Stimulated activated memory B cell treated with anti-CD40 and anti-IgM and Interleukin-4, amounts not matched to agents 10 μg/mL and 1 μg/mL and 100 μg/mL, for 72 hours (primary cell): ENCODE data around the gene LPIN2.
"Not testable (repeated sequence)": the region's sequence is repeated elsewhere in the genome, so short reads cannot be mapped to it uniquely, and the experiment has no call there.

ENCODE experiments used
- ATAC-seq: fragments of 150-1000 bp; cut with Tn5 transposase; 2 replicates; pipeline ENCODE4 v1.10.0; 2021
- H3K27ac Mint-ChIP-seq: one replicate; pipeline ENCODE4 v1.8.0; 2022; ENCODE audit warnings: mild to moderate bottlenecking, mixed read lengths
- H3K27me3 Mint-ChIP-seq: one replicate; pipeline ENCODE4 v1.8.0; 2022; ENCODE audit warnings: mixed read lengths
- H3K36me3 Mint-ChIP-seq: one replicate; pipeline ENCODE4 v1.8.0; 2022; ENCODE audit warnings: mixed read lengths
- H3K4me1 Mint-ChIP-seq: one replicate; pipeline ENCODE4 v1.8.0; 2022; ENCODE audit warnings: mixed read lengths
- H3K4me3 Mint-ChIP-seq: one replicate; pipeline ENCODE4 v1.8.0; 2022; ENCODE audit warnings: mild to moderate bottlenecking, moderate library complexity, mixed read lengths
- H3K9me3 Mint-ChIP-seq: one replicate; pipeline ENCODE4 v1.8.0; 2022; ENCODE audit warnings: mixed read lengths

LPIN2 gene

DNA sequence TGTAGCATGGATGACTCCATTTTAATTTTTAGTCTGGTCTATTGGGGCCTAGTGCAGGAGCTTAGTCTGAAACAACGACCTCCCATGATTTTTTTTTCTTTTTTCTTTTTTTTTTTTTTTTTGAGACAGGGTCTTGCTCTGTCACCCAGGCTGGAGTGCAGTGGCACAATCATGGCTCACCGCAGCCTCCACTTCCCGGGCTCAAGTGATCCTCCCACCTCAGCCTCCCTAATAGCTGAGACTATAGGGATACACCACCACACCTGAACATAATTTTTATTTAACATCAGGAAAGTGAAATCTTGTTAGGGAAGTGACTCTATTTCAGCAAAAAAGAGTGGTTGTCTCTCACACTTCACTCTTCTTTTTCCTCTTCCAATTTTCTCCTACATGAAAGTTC lies 15.2 kb upstream of the LPIN2 start:
- not testable (repeated sequence) for H3K4me3 Mint-ChIP-seq, H3K27ac Mint-ChIP-seq, H3K27me3 Mint-ChIP-seq, H3K9me3 Mint-ChIP-seq, H3K4me1 Mint-ChIP-seq, ATAC-seq, H3K36me3 Mint-ChIP-seq

DNA sequence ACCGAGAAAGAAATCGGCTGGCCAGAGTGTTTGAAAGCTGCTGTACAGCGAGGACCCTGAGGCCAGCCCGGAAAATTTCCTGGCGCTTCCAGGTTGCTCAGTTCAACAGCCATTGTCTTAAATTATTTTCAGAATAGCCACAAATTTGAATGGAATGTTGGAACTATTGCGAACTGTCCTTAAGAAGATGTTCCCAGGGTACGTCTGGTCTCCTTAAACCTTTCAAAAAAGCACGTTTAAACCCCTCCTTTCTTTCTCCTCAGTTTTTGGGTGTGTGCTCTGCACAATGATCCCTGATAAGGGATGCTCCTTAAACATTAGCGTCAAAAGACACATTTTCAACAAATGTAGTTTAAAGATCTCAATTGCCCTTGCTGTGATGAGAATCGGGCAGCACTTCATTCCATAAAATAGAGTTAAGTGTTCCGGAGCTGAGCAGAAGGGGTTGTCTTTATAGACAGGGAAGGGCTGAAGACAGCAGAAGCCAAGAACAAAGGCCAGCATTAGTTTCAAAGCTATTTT lies 14.5 kb upstream of the LPIN2 start:
- H3K36me3 Mint-ChIP-seq = no peaks in the 10 kb centered on the region
- peaks cover 6% of the 10 kb centered on the region for H3K4me1 Mint-ChIP-seq
- H3K4me3 Mint-ChIP-seq = no peak overlapping the region
- H3K9me3 Mint-ChIP-seq = peaks cover 3% of the 10 kb centered on the region
- H3K27ac Mint-ChIP-seq = no peak overlapping the region
- H3K27me3 Mint-ChIP-seq = no peaks in the 10 kb centered on the region
- ATAC-seq = no peak

DNA sequence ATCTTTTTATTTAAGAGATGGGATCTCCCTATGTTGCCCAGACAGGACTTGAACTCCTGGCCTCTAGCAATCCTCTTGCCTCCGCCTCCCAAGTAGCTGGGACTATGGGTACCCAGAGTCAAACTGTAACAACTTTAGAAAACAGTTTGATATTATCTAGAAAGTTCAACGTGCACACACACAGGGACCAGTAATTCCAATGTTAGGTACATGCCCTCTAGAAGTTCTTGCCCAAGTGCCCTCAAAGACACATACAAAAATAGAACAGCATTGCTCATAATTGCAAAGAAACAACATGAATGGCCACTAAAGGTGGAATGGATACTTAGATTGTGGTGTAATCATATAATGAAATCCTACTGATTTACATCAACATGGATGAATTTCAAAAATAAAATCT lies 12.6 kb upstream of the LPIN2 start:
- H3K4me3 Mint-ChIP-seq = no peak overlapping the region
- H3K27me3 Mint-ChIP-seq = no peaks in the 10 kb centered on the region
- peaks cover 3% of the 10 kb centered on the region for H3K9me3 Mint-ChIP-seq
- no peak overlapping the region for H3K27ac Mint-ChIP-seq
- no peaks in the 10 kb centered on the region for H3K36me3 Mint-ChIP-seq
- H3K4me1 Mint-ChIP-seq = peaks cover 6% of the 10 kb centered on the region
- ATAC-seq = no peak

DNA sequence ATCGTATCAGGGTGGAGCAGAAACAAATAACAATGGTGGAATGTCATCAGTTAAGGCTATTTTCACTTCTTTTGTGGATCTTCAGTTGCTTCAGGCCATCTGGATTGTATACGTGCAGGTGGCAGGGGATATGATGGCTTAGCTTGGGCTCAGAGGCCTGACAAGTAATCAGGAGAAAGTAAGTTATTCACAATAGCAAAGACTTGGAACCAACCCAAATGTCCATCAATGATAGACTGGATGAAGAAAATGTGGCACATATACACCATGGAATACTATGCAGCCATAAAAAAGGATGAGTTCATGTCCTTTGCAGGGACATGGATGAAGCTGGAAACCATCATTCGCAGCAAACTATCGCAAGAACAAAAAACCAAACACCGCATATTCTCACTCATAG lies 10.7 kb upstream of the LPIN2 start:
- H3K27ac Mint-ChIP-seq, H3K9me3 Mint-ChIP-seq, ATAC-seq, H3K4me3 Mint-ChIP-seq, H3K36me3 Mint-ChIP-seq, H3K27me3 Mint-ChIP-seq, H3K4me1 Mint-ChIP-seq: not testable (repeated sequence)

DNA sequence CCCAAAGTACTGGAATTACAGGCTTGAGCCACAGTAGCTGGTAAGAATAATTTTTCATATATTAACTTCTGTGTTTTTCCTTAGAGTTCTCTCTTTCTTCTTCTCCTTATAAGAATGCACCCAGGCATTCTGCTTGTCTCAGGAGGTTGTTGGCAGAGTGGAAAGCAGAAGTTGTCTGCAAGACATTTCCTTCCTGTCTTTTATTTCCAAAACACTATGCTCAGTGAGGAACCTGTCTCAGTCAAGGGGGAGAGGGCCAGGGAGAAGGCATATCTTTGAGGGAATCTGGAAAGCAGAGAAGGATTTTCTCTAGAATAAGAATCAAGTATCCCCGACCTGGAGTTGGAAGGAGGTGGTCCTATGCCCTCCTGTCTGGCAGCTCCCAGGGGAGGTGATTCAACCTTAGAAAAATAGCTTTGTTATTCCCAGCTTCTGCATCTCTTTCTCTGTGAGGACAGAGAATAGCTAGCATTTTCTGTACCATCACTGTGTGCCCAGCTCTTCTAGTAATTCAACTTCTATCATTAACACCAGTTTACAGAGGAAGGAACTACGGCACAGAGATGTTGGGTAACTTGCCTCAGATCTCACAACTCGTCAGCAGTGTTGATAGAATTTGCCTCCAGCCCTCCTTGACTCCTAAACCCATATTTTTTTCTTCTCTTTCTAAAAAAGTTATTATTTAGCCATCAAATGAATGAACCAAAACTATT lies 3.8 kb upstream of the LPIN2 start:
- Mint-ChIP-seq H3K4me1 (peaks cover 40% of the 10 kb centered on the region), H3K4me3 (no peak overlapping the region), H3K9me3 (no peaks in the 10 kb centered on the region), H3K27ac (peak overlapping the region; percentile 79), H3K36me3 (no peaks in the 10 kb centered on the region), H3K27me3 (no peaks in the 10 kb centered on the region)
- no peak for ATAC-seq

DNA sequence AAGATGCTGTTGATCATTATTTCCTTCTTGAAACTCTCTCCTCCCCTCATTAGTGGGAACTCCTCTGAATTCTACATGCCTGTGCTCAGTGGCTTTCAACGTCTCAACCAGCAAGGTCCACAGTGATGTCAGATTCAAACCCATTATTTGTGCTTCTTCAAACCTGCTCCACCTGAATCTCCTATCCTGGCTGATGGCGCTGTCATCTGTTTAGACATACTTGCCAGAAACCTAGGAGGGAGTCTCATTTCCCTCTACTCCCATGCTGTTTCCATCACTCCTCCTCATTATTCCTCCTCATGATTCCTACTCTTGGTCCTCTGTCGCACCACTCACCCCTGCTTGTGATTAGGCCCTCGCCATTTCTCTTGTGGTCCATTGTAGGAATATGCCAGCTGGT lies 2.9 kb upstream of the LPIN2 start:
- peaks cover 46% of the 10 kb centered on the region for H3K4me1 Mint-ChIP-seq
- no peak overlapping the region for H3K4me3 Mint-ChIP-seq
- ATAC-seq = no peak
- no peaks in the 10 kb centered on the region for H3K27me3 Mint-ChIP-seq
- H3K27ac Mint-ChIP-seq = peak overlapping the region; percentile 79
- H3K36me3 Mint-ChIP-seq = no peaks in the 10 kb centered on the region
- H3K9me3 Mint-ChIP-seq = no peaks in the 10 kb centered on the region

DNA sequence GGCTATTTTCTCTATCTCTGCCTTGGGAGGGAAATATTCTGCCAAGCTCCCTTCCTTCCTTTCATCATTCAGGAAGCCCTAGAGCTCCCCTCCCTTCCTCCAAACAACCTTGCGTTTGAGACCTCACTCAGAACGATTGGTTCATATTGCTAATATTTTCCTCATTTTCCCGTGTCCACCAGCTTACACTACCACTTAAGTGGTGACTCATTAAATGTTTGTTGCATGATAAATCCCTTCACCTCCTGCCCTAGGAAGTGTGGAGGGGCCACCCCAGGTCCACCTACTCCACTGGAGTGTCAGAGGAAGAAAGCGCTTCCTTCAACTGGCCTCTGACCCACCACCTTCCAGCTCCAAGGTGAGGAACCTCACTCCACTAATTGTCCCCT lies 2.3 kb upstream of the LPIN2 start:
- Mint-ChIP-seq H3K4me1 (peaks cover 49% of the 10 kb centered on the region), H3K27ac (peak overlapping the region; percentile 79), H3K9me3 (no peaks in the 10 kb centered on the region), H3K27me3 (no peaks in the 10 kb centered on the region), H3K36me3 (peaks cover 4% of the 10 kb centered on the region), H3K4me3 (peak overlapping the region; percentile 21)
- no peak for ATAC-seq

DNA sequence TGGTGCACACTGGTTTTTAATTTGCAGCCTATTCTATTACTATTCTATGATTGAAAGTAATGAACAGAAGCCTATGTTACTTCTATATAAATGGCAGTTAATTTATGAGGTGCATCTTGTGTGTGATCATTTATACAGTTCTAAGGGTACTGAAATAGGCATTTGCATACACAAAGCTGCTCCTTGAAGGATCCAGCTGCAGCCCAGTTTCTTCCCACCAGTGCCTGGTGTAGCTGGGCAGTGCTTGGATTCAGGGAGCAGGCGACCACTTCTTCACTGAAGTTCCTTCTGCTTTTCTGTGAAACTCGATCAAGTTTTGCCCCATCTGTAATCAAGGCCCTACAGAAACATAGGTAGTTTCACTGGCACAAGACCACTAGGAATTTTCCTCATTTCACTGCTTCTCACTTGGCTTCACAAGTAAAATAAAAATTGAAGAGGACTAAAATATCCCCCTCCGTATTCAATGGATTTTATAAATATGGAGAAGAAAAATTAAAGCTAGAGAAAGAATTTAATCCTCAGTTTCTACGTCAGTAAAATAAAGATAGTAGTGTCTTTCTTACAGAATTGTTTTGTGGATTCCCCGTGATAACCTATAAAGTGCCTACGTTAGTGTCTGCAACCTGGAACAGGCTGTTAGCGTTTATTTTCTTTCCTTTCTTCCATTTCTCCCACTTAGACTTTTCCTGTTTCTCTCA lies 1.7 kb upstream of the LPIN2 start:
- Mint-ChIP-seq H3K27me3 (no peaks in the 10 kb centered on the region), H3K4me3 (peak overlapping the region; percentile 21), H3K36me3 (peaks cover 9% of the 10 kb centered on the region), H3K27ac (peak overlapping the region; percentile 79), H3K9me3 (no peaks in the 10 kb centered on the region), H3K4me1 (peaks cover 55% of the 10 kb centered on the region)
- no peak for ATAC-seq

DNA sequence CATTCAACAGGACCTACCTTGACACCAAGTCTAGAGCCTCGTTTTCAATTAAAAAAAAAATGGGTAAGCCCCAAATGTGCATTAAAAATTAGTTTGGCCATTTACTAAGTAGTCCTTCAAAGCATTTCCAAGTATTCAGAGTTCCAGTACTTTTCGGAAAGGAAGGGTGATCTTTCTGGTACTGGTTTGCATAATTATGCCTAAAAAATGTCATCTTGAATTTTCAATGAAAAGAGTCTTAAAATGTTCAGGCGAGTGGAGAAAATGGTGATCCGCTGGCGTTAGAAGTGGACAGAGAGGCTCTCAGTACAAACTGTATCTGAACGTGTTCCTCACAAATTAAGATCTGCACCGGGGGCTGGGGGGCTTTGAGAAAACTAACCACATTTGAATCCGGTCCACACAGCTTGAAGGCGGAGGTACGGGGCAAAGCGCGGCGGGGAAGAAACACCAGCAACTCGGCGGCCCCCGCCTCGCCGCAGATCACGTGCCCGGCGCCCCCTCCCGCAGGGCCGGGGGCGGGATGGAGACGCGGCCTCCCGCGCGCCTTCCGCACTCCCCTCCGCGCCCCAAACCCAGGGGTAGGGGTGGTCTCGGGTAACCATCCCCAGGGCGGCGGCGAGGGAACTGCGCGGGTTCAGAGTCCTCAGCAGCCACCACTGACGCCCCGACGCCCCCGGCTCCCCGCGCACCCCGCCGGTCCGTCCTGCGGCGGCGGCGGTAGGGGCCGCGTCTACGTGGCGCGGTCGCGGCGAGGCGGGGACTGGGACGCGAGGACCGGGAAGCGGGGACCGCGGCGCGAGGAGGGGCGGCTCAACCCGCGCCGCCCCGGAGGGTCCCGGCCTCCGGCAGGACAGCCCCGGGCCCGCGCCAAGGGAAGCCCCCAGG lies 564 bp downstream of the LPIN2 start:
- no peak for ATAC-seq
- H3K4me3 Mint-ChIP-seq = peak overlapping the region; percentile 85
- H3K27ac Mint-ChIP-seq = peak overlapping the region; percentile 81
- H3K4me1 Mint-ChIP-seq = peaks cover 58% of the 10 kb centered on the region
- H3K27me3 Mint-ChIP-seq = no peaks in the 10 kb centered on the region
- H3K36me3 Mint-ChIP-seq = peaks cover 17% of the 10 kb centered on the region
- no peaks in the 10 kb centered on the region for H3K9me3 Mint-ChIP-seq

DNA sequence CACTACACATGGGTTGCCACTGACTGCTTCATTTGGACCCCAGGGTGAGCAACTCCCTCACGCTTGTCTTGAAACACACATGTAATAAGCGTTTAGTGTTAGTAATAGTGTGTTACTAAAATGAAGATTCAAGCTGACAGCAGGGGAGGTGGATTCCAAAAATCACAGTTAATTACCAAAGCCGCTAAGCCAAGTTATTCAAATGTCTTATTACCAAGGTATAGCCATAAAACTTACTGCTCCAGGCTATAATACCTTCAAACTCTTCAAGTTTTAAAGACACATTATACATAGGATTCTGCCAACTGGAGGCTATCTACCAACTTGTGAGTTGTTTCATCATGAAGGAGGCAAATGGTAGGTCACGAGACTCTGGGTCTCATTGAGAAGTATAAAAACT lies 2.9 kb downstream of the LPIN2 start:
- Mint-ChIP-seq H3K27ac (no peak overlapping the region), H3K36me3 (peaks cover 17% of the 10 kb centered on the region), H3K9me3 (no peaks in the 10 kb centered on the region), H3K4me3 (no peak overlapping the region), H3K27me3 (no peaks in the 10 kb centered on the region), H3K4me1 (peaks cover 35% of the 10 kb centered on the region)
- ATAC-seq = no peak

DNA sequence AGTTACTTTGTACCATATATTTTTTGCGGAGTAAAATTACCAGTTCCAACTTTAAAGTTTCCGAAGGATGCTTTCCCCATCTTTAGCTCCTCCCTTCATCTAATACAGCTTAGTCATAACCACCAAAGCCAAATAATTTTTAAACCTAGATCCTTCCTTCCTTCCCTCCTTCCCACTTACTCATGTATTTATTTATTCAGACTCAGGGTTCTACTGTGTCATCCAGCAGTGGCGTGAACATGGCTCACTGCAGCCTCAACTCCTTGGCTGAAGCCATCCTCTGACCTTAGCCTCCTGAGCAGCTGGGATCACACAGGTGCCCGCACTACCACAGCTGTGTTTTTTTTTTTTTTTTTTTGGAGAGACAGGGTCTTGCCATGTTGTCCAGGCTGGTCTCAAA lies 4.4 kb downstream of the LPIN2 start:
- H3K27me3 Mint-ChIP-seq = no peaks in the 10 kb centered on the region
- H3K4me1 Mint-ChIP-seq = peaks cover 28% of the 10 kb centered on the region
- no peak overlapping the region for H3K4me3 Mint-ChIP-seq
- H3K36me3 Mint-ChIP-seq = peaks cover 28% of the 10 kb centered on the region
- no peaks in the 10 kb centered on the region for H3K9me3 Mint-ChIP-seq
- H3K27ac Mint-ChIP-seq = no peak overlapping the region
- no peak for ATAC-seq

DNA sequence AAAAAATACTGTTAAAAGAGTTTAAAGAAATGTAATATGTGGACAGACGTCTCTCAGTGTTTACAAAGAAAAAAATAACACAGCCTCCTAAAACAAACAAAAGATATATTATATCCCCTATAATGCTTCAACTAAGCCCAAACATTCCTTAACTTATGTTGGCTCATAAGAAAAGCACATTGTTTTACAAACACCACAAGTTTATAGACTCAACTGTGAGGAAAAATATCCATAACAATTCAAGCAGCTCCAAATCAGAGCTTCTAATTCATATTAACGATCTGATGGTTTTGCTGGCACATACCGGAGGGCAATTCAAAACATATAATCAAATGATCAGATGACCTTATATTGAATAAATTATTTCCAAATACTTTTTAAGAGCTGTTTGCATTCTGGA lies 5.5 kb downstream of the LPIN2 start:
- peaks cover 33% of the 10 kb centered on the region for H3K4me1 Mint-ChIP-seq
- H3K9me3 Mint-ChIP-seq = no peaks in the 10 kb centered on the region
- H3K36me3 Mint-ChIP-seq = peaks cover 33% of the 10 kb centered on the region
- ATAC-seq = no peak
- H3K4me3 Mint-ChIP-seq = no peak overlapping the region
- no peaks in the 10 kb centered on the region for H3K27me3 Mint-ChIP-seq
- no peak overlapping the region for H3K27ac Mint-ChIP-seq

DNA sequence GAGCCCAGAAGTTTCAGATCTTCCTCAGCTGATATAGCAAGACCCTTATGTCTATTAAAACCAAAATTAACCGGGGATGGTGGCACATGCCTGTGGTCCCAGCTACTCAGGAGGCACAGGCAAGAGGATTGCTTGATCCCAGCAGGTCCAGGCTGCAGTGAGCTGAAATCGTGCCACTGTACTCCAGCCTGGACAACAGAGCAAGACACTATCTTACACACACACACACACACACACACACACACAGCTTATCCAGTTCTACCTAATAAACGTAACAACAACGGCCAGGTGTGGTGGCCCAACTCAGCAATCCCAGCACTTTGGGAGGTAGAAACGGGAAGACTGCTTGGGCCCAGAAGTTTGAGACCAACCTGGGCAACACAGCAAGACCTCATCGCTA lies 7.5 kb downstream of the LPIN2 start:
- Mint-ChIP-seq H3K27ac (no peak overlapping the region), H3K36me3 (peaks cover 45% of the 10 kb centered on the region), H3K4me1 (peaks cover 27% of the 10 kb centered on the region), H3K27me3 (no peaks in the 10 kb centered on the region), H3K4me3 (no peak overlapping the region), H3K9me3 (no peaks in the 10 kb centered on the region)
- no peak for ATAC-seq

DNA sequence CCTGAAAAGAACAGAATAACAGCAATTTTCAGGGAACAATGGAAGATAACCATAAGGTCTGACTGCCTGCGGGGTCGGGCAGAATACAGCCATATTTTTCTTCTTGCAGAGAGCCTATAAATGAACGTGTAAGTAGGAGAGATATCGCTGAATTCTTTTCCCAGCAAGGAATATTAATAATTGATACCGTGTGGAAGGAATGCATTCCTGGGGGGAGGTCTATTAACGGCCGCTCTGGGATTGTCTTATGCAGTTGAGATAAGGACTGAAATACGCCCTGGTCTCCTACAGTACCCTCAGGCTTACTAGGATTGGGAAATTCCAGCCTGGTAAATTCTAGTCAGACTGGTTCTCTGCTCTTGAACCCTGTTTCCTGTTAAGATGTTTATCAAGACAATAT lies 9.2 kb downstream of the LPIN2 start:
- not testable (repeated sequence) for H3K27me3 Mint-ChIP-seq, H3K4me3 Mint-ChIP-seq, H3K9me3 Mint-ChIP-seq, H3K27ac Mint-ChIP-seq, ATAC-seq
- H3K36me3 Mint-ChIP-seq = peaks cover 47% of the 10 kb centered on the region
- peaks cover 30% of the 10 kb centered on the region for H3K4me1 Mint-ChIP-seq

DNA sequence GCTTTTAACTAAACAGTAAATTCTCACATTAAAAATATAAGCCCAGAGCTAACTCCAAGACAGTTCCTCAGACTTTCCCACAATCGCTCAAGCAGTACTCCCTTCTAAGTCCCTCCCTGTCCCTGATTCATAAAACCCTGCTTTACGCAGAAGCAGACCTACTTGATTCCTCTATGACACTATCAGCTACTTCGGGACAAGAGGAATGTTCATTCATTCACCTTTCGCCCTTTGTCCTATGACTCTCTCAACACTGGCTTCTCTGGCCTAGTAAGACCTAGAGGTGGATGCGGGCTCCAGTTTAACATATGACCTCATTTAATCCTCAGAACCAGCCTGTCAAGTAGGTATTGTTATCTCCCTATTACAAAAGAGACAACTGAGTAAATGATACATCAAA lies 10.2 kb downstream of the LPIN2 start:
- no peak for ATAC-seq
- Mint-ChIP-seq H3K27me3 (no peaks in the 10 kb centered on the region), H3K36me3 (peaks cover 42% of the 10 kb centered on the region), H3K4me3 (no peak overlapping the region), H3K9me3 (no peaks in the 10 kb centered on the region), H3K4me1 (peaks cover 36% of the 10 kb centered on the region), H3K27ac (no peak overlapping the region)
